ENCODE results near the gene LCOR.
"Not testable (repeated sequence)": the region's sequence is repeated elsewhere in the genome, so short reads cannot be mapped to it uniquely, and the experiment has no call there.

LCOR gene

DNA sequence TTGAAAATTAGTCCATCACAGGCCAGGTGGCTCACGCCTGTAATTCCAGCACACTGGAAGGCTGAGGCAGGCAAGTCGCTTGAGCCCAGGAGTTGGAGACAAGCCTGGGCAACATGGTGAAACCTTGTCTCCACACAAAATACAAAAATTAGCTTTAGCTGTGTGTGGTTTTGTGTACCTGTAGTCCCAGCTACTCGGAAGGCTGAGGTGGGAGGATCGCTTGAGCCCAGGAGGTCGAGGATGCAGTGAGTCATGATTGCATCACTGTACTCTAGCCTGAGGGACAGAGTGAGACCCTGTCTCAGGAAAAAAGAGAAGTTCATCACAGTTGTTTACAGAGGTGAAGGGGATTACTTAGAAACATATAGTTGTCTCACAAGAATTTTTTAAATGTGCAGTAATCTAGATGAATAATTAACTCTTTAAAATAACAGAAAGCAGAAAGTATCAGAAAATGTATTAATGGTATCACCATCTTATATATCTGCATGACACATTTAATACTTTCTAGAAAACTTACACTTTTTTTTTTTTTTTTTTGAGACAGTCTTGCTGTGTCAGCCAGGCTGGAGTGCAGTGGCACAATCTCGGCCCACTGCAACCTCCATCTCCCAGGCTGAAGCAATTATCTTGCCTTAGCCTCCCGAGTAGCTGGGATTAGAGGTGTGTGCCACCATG is 8.9 kb downstream of the LCOR start:
- no peak for DNase-seq

- no peak for DNase-seq
Observed at GRCh38 chr10:96842896-96843723, 11.0 kb downstream of the LCOR start.

DNA sequence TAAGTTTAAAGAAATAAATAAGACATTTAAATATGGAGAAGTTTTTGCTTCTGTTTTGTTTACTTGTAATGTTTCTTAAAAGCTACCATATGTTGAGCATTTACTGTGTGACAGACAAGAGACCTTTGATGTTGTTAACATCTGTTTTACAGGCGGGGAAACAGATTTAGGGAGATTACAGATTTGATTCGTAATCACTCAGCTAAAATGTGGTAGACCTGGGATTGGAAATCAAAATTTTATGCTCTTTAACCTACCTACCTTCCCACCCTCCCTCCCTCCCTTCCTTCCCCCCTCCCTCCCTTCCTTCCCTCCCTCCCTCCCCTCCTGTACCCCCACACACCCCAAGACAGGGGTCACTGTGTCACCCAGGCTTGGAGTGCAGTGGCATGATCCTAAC is 11.7 kb downstream of the LCOR start:
- no peak for DNase-seq

DNA sequence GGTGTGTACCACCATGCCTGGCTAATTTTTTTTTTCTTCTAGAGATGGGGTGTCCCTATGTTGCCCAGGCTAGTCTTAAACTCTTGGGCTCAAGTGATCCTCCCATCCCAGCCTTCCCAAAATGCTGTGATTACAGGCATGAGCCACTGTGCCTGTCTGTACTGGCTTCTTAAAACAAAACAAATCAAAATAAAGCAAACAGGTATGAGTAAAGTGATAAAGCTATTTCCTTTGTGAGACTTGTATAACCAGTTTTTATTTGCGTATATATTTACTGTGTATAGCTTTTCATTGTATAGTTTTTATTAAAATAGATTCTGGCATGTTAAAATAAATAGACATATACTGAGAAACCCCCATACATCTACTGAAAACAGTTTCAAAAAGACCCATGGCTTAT is 14.3 kb downstream of the LCOR start:
- no peak for DNase-seq

DNA sequence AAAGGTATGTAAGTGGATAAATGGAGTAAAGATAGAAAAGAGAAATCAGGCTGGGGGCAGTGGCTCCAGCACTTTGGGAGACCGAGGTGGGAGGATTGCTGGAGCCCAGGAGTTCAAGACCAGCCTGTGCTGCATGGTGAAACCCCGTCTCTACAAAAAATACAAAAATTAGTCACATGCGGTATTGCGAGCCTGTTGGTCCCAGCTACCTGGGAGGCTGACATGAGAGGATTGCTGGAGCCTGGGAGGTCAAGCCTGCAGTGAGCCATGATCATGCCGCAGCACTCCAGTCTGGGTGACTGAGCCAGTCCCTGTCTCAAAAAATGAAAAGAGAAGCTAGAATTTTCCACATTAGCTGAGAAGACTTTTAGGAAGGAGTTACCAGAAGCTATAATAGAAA is 14.8 kb downstream of the LCOR start:
- no peak for DNase-seq

GRCh38 chr10:96847356-96847755 is 15.3 kb downstream of the LCOR start:
- not testable (repeated sequence) for DNase-seq

- no peak for DNase-seq
Observed at GRCh38 chr10:96850113-96850512, 18.0 kb downstream of the LCOR start.

DNA sequence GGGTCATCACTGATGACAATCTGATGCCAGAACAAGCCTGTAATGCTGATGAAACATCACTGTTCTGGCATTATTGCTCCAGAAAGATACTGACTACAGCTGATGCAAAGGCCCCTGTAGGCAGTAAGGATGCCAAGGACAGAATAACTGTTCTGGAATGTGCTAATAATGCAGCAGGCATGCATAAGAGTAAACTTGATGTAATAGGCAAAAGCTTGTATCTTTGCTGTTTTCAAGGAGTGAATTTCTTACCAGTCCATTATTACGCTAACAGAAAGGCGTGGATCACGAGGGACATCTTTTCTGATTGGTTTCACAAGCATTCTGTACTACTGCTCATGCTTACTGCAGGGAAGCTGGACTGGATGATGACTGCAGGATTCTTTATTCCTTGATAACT is 18.7 kb downstream of the LCOR start:
- DNase-seq, result no peak

- DNase-seq, result no peak
Observed at GRCh38 chr10:96851281-96851680, 19.2 kb downstream of the LCOR start.

DNA sequence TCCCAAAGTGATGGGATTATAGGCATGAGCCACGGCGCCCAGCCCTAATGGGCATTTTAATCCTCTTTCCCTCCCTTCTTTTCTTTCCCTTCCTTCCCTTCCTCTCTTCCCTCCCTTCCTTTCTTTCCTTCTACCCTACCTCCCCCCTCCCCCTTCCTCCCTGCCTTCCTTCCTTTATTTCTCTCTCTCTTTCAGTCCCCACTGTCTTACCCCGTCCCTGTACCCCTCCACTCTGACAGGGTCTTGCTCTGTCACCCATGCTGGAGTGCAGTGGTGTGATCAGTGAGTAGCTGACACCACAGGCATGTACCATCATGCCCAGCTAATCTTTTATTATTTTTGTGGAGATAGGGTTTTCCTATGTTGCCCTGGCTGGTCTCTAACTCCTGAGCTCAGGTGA is 24.2 kb downstream of the LCOR start:
- no peak for DNase-seq

DNA sequence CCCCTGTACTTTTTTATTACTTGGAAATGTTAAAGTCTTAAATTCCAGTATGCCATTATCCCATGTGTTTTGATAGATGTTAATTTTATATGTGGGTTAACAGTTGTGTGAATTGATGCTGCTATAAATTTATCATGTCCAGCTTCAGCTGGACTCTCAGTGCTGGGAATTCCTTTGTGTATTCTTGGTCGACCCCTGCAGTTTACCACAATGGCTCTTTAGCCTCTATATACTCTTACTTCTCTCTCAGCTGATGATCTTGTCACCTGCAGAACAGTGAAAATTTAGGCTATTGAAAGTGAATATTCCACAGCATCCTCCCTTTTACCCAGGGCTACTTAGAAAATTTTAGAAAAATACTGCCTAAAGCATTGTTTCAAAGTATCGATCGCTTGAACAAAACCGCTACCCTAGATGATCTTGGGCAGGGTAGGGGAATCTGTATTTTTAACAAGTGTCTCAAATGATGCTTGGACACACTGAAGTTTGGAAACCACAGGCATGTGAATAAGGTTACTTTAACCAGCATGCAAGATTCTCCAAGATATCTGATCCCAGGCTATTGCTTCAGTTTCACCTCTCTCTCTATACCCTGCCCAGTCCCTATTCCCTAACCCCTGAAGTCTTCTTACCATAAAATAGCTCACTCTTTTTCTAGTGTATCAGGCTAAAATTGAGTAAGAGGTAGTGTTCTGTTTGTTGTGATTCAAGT is 25.4 kb downstream of the LCOR start:
- DNase-seq, result no peak

DNA sequence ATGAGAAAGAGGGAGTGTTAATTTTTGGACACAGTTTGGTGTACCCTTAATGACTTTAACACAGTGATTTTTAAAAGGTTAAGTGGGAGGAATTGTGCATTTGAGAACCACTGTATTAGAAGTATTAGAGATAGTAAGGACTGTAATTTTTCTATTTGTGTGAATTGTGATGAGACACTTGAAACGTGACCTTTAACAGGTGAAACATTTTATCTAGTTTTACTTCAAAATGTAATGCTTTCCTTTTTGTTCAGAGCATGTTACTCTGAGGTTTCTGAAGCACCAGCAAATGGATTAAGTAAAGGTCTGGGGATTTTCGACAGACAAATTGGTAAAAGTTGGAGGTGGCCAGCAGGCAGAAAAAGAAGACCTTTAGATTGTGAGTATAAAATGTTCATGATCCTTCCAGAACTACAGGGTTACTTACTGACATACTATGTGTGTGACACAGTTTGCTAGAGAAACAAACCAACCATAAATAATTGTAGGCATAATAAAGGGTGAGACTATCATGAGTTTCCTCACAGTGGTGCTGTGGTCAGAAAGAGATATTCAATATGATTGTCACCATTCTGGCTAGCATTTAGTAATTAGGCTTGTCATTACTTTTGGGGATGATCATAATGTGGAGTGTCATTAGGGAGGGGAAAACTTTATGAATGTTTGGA is 26.1 kb downstream of the LCOR start:
- DNase-seq, result no peak

GRCh38 chr10:96858706-96859050 is 26.6 kb downstream of the LCOR start:
- no peak for DNase-seq

GRCh38 chr10:96860631-96861277 is 28.7 kb downstream of the LCOR start:
- no peak for DNase-seq

- no peak for DNase-seq
Observed at GRCh38 chr10:96863922-96864543, 31.9 kb downstream of the LCOR start.

GRCh38 chr10:96873086-96873485 is 41.0 kb downstream of the LCOR start:
- DNase-seq, result no peak

- DNase-seq, result no peak
Observed at GRCh38 chr10:96873756-96874467, 41.8 kb downstream of the LCOR start.

DNA sequence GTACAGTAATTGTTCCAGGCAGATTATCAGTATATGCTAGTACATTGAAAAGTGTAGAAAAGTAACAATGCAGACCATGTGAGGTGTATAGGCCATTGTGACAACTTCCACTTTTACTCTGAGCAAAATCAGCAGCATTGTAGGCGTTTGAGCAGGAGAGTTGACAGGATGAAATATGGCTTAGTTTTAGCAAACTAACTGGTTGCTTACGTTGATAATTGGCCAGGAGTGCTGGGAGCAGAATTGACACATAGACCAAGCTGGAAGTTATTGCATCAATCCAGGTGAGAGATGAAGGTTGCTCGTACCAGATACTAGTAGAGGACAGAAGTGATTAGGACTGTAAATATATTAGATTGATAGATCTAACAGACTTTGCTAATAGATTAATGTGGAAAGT is 46.0 kb downstream of the LCOR start:
- no peak for DNase-seq

- no peak for DNase-seq
Observed at GRCh38 chr10:96880575-96880974, 48.5 kb downstream of the LCOR start.

- no peak for DNase-seq
Observed at GRCh38 chr10:96889415-96890171, 57.5 kb downstream of the LCOR start.

- no peak for DNase-seq
Observed at GRCh38 chr10:96890172-96890513, 58.0 kb downstream of the LCOR start.
